HepG2 (cell line): Measurements from ENCODE around the gene PCYOX1L. TPM values are rescaled to one million over a fixed set of nuclear protein-coding genes. Genes with fewer than 3 reads are reported as not detected.

Experiments used
- BCL6 ChIP-seq: IDR thresholded peaks from 2 replicates; pipeline ENCODE4 v1.6.1; 2016; ENCODE audit warnings: missing genetic modification reagents, missing compliant biosample characterization
- GABPA ChIP-seq, 2 experiments: IDR thresholded peaks; 2 replicates each; pipeline ENCODE4 v1.6.1; 2011 to 2016; ENCODE audit warnings: low read depth in 2 of 2, low read length in 1 of 2, missing biosample characterization in 1 of 2, missing genetic modification characterization in 1 of 2
- HOXA7 ChIP-seq: sonication (generic); formaldehyde crosslinking; IDR thresholded peaks from 2 replicates; pipeline ENCODE4 v1.8.1; 2022; ENCODE audit warnings: mild to moderate bottlenecking, missing genetic modification reagents, moderate library complexity
- IRF1 ChIP-seq: sonication (generic); formaldehyde crosslinking; IDR thresholded peaks from 2 replicates; pipeline ENCODE4 v1.4.0; 2020; ENCODE audit warnings: low read depth, mild to moderate bottlenecking, missing genetic modification reagents
- LCORL ChIP-seq, 2 experiments: fragments of 450-650 bp in 1 of 2; sonication (generic) in 1 of 2; formaldehyde crosslinking in 1 of 2; IDR thresholded peaks; 2 replicates each; pipeline versions ENCODE4 v1.5.0 to v1.6.1; 2017 to 2020; ENCODE audit warnings: antibody characterized with exemption in 1 of 2, missing genetic modification reagents in 1 of 2
- MXD3 ChIP-seq: IDR thresholded peaks from 2 replicates; pipeline ENCODE4 v1.6.1; 2016; ENCODE audit warnings: mild to moderate bottlenecking, missing biosample characterization, missing genetic modification reagents
- RBAK ChIP-seq: sonication (generic); formaldehyde crosslinking; IDR thresholded peaks from 2 replicates; pipeline ENCODE4 v1.5.1; 2020; ENCODE audit warnings: mild to moderate bottlenecking, missing genetic modification reagents
- RELA ChIP-seq: sonication (generic); formaldehyde crosslinking; IDR thresholded peaks from 2 replicates; pipeline ENCODE4 v1.4.0; 2020; ENCODE audit warnings: missing genetic modification reagents
- RFX3 ChIP-seq: IDR thresholded peaks from 2 replicates; pipeline ENCODE4 v1.6.1; 2016; ENCODE audit warnings: missing biosample characterization, missing genetic modification reagents
- RXRB ChIP-seq: IDR thresholded peaks from 2 replicates; pipeline ENCODE4 v1.6.1; 2016; ENCODE audit warnings: borderline replicate concordance, missing genetic modification reagents, missing compliant biosample characterization
- SIX1 ChIP-seq: sonication (generic); formaldehyde crosslinking; IDR thresholded peaks from 2 replicates; pipeline ENCODE4 v1.4.0; 2020; ENCODE audit warnings: missing genetic modification reagents, borderline replicate concordance
- YY1 ChIP-seq: IDR thresholded peaks from 2 replicates; pipeline ENCODE4 v1.6.1; 2011; ENCODE audit warnings: low read length, low read depth, moderate library complexity, mild to moderate bottlenecking; ENCODE audit not compliant: insufficient read depth, insufficient replicate concordance
- ZBTB49 ChIP-seq: sonication (generic); formaldehyde crosslinking; IDR thresholded peaks from 2 replicates; pipeline ENCODE4 v1.4.0; 2020; ENCODE audit warnings: missing genetic modification reagents, borderline replicate concordance
- ZBTB7B ChIP-seq: sonication (generic); formaldehyde crosslinking; IDR thresholded peaks from 2 replicates; pipeline ENCODE4 v1.4.0; 2020; ENCODE audit warnings: missing genetic modification reagents
- ZNF260 ChIP-seq: sonication (generic); formaldehyde crosslinking; IDR thresholded peaks from 2 replicates; pipeline ENCODE4 v1.4.0; 2020; ENCODE audit warnings: missing genetic modification reagents, low read depth, mild to moderate bottlenecking, borderline replicate concordance
- ZNF432 ChIP-seq: sonication (generic); formaldehyde crosslinking; IDR thresholded peaks from 2 replicates; pipeline ENCODE4 v1.5.0; 2020; ENCODE audit warnings: missing genetic modification reagents, mild to moderate bottlenecking, borderline replicate concordance
- ZNF441 ChIP-seq: sonication (generic); formaldehyde crosslinking; IDR thresholded peaks from 2 replicates; pipeline ENCODE4 v1.7.0; 2021; ENCODE audit warnings: missing genetic modification reagents, borderline replicate concordance
- ZNF484 ChIP-seq: sonication (generic); formaldehyde crosslinking; IDR thresholded peaks from 2 replicates; pipeline ENCODE4 v1.5.1; 2020; ENCODE audit warnings: mild to moderate bottlenecking, low read depth, missing genetic modification reagents, borderline replicate concordance
- ZNF543 ChIP-seq: sonication (generic); formaldehyde crosslinking; IDR thresholded peaks from 2 replicates; pipeline ENCODE4 v1.4.0; 2020; ENCODE audit warnings: mild to moderate bottlenecking, missing genetic modification reagents
- ZNF580 ChIP-seq: IDR thresholded peaks from 2 replicates; pipeline ENCODE4 v1.6.1; 2016; ENCODE audit warnings: low read depth, borderline replicate concordance
- ZNF703 ChIP-seq: sonication (generic); formaldehyde crosslinking; IDR thresholded peaks from 2 replicates; pipeline ENCODE4 v1.5.1; 2020; ENCODE audit warnings: missing genetic modification reagents, mild to moderate bottlenecking, moderate library complexity, borderline replicate concordance
- ZNF737 ChIP-seq: sonication (generic); formaldehyde crosslinking; IDR thresholded peaks from 2 replicates; pipeline ENCODE4 v1.5.0; 2020; ENCODE audit warnings: missing genetic modification reagents, mild to moderate bottlenecking, borderline replicate concordance
- ZNF781 ChIP-seq: sonication (generic); formaldehyde crosslinking; IDR thresholded peaks from 2 replicates; pipeline ENCODE4 v1.5.1; 2020; ENCODE audit warnings: borderline replicate concordance, mild to moderate bottlenecking, missing genetic modification reagents; ENCODE audit errors: not compliant biosample characterization
- ZNF790 ChIP-seq: sonication (generic); formaldehyde crosslinking; IDR thresholded peaks from 2 replicates; pipeline ENCODE4 v1.8.0; 2022; ENCODE audit warnings: missing genetic modification reagents, mild to moderate bottlenecking, borderline replicate concordance
- polyA plus RNA-seq, 8 experiments: library from polyadenylated mRNA; depleted of rRNA in 3 of 8; stranded (reverse) in 7 of 8; unstranded in 1 of 8; fragments of >200 nt; fragmentation: Illumina TruSeq in 4 of 8; extraction: Trizol in 4 of 8; gene quantifications; 2 replicates each; pipeline versions ENCODE4 v1.2.1 to v1.2.3, GENCODE V29; 2011 to 2016; ENCODE audit warnings: low read depth in 4 of 8, missing spikeins in 1 of 8, mixed read lengths in 1 of 8; ENCODE audit not compliant: insufficient read depth in 1 of 8
- total RNA-seq, 5 experiments: library from RNA; depleted of rRNA; stranded (reverse); fragments of >200 nt; fragmentation: Illumina TruSeq; extraction: Trizol; gene quantifications; 2 replicates each; pipeline ENCODE4 v1.2.3, GENCODE V29; 2016; ENCODE audit warnings: low read depth in 1 of 5

The PCYOX1L gene
- total and polyA plus RNA-seq, 2 of the 13 experiments (the other 11 are each of a cell fraction or from before 2014, with no cell fraction given) = 1.00 to 3.7 TPM

GRCh38 chr5:149381986-149382338 lies 24.1 kb downstream of the PCYOX1L start (continued):
- TF ChIP-seq ZBTB49 (CRISPR knock-in tag) (no peak), ZNF580 (CRISPR knock-in tag) (0 out of 2 replicates have a peak, but pooled peaks have one; percentile 55), ZNF484 (CRISPR knock-in tag) (no peak), RFX3 (CRISPR knock-in tag) (no peak), ZNF737 (CRISPR knock-in tag) (no peak), ZBTB7B (CRISPR knock-in tag) (0 out of 2 replicates have a peak, but pooled peaks have one; percentile 20), YY1 (peak; percentile 47), ZNF543 (CRISPR knock-in tag) (no peak), ZNF432 (CRISPR knock-in tag) (no peak), BCL6 (no peak), LCORL (IDR thresholded peaks at IDR 0.05) (no peak), LCORL (CRISPR knock-in tag; IDR thresholded peaks at IDR 0.05) (peak; percentile 49; the same call in 1 of the 2 replicates), RXRB (peak; percentile 62; the same call in 1 of the 2 replicates), ZNF703 (CRISPR knock-in tag) (no peak), ZNF781 (CRISPR knock-in tag) (no peak), MXD3 (no peak), IRF1 (CRISPR knock-in tag) (no peak), GABPA (IDR thresholded peaks at IDR 0.05; ENCODE audit: low read depth, low read length) (no peak), GABPA (CRISPR knock-in tag; IDR thresholded peaks at IDR 0.05; ENCODE audit: low read depth) (peak; percentile 38; the same call in 1 of the 2 replicates), RBAK (CRISPR knock-in tag) (no peak), RELA (CRISPR knock-in tag) (no peak), ZNF790 (no peak), ZNF441 (CRISPR knock-in tag) (no peak), HOXA7 (CRISPR knock-in tag) (no peak), ZNF260 (CRISPR knock-in tag) (no peak), SIX1 (no peak)
